ENCODE measurements around the gene GSG1L. TPM values are rescaled to one million over a fixed set of nuclear protein-coding genes. Genes with fewer than 3 reads are reported as not detected.

Gene GSG1L
- total RNA-seq, 1 experiment from 2014 or later = not detected

Other genes with a start within 250 kb of the GSG1L start
- 83.6 and 175 TPM in 2 replicates for gene XPO6, start 148.3 kb upstream of the GSG1L start, total RNA-seq (2014; rRNA removed; shearing (Covaris generic))
- gene SBK1, start 228.8 kb upstream of the GSG1L start, total RNA-seq (2014; rRNA removed; shearing (Covaris generic)) = 0.07 TPM in 1 of 2 replicates, not detected in the other